Tibial artery (tissue), 4 donors: ENCODE data around the gene SMYD3.
A peak's percentile ranks its signal among the peaks of the same experiment; 100 is the strongest.

Source experiments
- DNase-seq, 2 donors: peaks; one replicate each; pipeline ENCODE4 v3.0.0-alpha.2; 2019
- H3K27ac ChIP-seq, 2 donors: fragments of 200-600 bp; sonication (generic) in 1 of 2; 1 replicate in 1 of 2; 2 replicates in 1 of 2; pipeline ENCODE4 v1.5.1; 2018 to 2019; ENCODE audit warnings: mild to moderate bottlenecking in 1 of 2
- H3K27me3 ChIP-seq, 2 donors: fragments of 200-600 bp; sonication (generic) in 1 of 2; one replicate each; pipeline versions ENCODE4 v1.5.1 to v1.6.0; 2016 to 2019
- H3K36me3 ChIP-seq, 3 donors: fragments of 200-600 bp; sonication (generic) in 2 of 3; one replicate each; pipeline ENCODE4 v1.5.1; 2016 to 2019; ENCODE audit warnings: mild to moderate bottlenecking in 2 of 3
- H3K4me1 ChIP-seq, 4 donors: fragments of 200-600 bp; sonication (generic) in 2 of 4; 1 replicate in 3 of 4; 2 replicates in 1 of 4; pipeline ENCODE4 v1.5.1; 2016 to 2019
- H3K4me3 ChIP-seq, 2 donors: fragments of 200-600 bp; sonication (generic) in 1 of 2; 1 replicate in 1 of 2; 2 replicates in 1 of 2; pipeline ENCODE4 v1.5.1; 2018 to 2019; ENCODE audit warnings: mild to moderate bottlenecking in 2 of 2
- H3K9me3 ChIP-seq, 3 donors: fragments of 200-600 bp; sonication (generic) in 1 of 3; one replicate each; pipeline ENCODE4 v1.5.1; 2016 to 2019
- intact Hi-C: fragments of 100-400 bp; cut with DNase I; formaldehyde crosslinking; loops from one replicate; pipeline ENCODE4 v1.15.0; 2023; ENCODE audit warnings: low total_unique reads
- TF ChIP-seq, protein P1 (sequence below), 2 experiments: fragments of 200-600 bp in 1 of 2; fragments of 450-650 bp in 1 of 2; IDR thresholded peaks; one replicate each; pipeline ENCODE4 v1.5.1; 2017 to 2019; ENCODE audit warnings: antibody characterized with exemption in 2 of 2, mild to moderate bottlenecking in 1 of 2, moderate library complexity in 1 of 2

The SMYD3 gene

DNA sequence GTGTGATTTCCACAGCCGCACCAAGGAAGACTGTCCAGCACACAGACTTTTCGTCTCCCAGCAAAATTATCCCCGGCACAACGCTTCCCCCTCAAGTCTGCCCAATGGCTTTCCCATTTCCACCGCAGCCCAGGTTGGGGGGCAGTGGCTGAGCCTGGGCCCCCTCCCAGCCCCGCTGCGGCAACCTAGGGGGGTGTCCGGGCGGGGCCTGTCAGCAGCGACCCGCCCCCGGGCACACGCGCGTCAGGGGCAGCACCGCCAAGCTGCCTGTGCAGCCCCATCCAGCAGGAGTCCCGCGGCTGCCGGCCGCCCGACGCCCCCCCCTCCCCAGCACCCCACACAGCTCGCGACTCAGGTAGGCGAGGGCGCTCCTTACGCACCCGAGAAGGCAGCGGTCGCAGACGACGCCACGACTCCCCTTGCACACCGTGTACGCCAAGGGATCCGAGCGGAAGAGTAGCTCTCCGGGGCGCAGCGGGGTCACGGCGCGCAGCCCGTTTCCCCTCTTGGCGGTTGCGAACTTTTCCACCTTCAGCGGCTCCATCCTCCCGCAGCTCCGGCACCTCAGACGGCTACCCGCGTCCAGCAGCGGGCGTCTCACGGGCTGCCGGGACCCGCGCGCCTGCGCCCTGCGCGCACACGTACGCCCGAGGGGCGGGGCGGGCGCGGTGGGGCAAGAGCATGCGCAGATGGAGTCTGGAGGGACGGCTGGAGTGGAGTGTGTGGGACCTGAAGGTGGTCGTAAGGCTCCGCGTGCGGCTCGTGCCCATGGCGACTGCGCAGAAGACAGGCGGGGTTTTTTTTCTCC is at the start of gene SMYD3:
SMYD3 (minus strand) TSS at position 606 of the 808 bp plus-strand sequence.
- H3K27me3 ChIP-seq = no peaks in the 10 kb centered on the region
- intact Hi-C loops = loop anchor here (10.0 kb wide), 1 partner anchor 58 kb away; the partner anchor contains the start of genes CNST and TFB2M
- H3K36me3 ChIP-seq = no peaks in the 10 kb centered on the region
- H3K4me1 ChIP-seq = peaks cover 0 to 13% (median 9%) of the 10 kb centered on the region in 4 donors
- H3K27ac ChIP-seq = peak within 1 kb of the TSS; percentile 59 to 71
- TF ChIP-seq, protein P1, sequence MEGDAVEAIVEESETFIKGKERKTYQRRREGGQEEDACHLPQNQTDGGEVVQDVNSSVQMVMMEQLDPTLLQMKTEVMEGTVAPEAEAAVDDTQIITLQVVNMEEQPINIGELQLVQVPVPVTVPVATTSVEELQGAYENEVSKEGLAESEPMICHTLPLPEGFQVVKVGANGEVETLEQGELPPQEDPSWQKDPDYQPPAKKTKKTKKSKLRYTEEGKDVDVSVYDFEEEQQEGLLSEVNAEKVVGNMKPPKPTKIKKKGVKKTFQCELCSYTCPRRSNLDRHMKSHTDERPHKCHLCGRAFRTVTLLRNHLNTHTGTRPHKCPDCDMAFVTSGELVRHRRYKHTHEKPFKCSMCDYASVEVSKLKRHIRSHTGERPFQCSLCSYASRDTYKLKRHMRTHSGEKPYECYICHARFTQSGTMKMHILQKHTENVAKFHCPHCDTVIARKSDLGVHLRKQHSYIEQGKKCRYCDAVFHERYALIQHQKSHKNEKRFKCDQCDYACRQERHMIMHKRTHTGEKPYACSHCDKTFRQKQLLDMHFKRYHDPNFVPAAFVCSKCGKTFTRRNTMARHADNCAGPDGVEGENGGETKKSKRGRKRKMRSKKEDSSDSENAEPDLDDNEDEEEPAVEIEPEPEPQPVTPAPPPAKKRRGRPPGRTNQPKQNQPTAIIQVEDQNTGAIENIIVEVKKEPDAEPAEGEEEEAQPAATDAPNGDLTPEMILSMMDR (IDR thresholded peaks at IDR 0.05) = peak in 1 of 2 experiments; percentile 4
- H3K9me3 ChIP-seq = no peaks in the 10 kb centered on the region
- peak within 1 kb of the TSS; percentile 91 to 95 for H3K4me3 ChIP-seq
- DNase-seq = peak in 1 of 2 donors; percentile 45

DNA sequence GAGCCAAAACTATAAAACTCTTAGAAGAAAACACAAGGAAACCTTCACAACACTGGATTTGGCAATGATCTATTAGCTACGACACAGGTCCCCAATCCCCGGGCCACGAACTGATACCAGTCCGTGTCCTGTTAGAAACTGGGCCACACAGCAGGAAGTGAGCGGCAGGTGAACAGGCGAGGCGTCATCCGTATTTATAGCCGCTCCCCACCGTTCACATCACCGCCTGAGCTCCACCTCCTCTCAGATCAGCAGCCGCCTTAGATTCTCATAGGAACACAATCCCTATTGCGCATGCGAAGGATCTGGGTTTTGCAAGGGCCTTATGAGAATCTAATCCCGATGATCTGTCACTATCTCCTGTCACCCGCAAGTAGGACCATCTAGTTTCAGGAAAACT is 47.1 kb upstream of the SMYD3 start:
- intact Hi-C loops = no loop called here
- Histone ChIP-seq H3K36me3 (peaks cover 55 to 91% (median 68%) of the 10 kb centered on the region in 3 donors), H3K27ac (no peak overlapping the region), H3K4me1 (no peaks in the 10 kb centered on the region), H3K27me3 (no peaks in the 10 kb centered on the region), H3K9me3 (no peaks in the 10 kb centered on the region), H3K4me3 (no peak overlapping the region)
- TF ChIP-seq, protein P1 (IDR thresholded peaks at IDR 0.05) = no peak
- DNase-seq = no peak

DNA sequence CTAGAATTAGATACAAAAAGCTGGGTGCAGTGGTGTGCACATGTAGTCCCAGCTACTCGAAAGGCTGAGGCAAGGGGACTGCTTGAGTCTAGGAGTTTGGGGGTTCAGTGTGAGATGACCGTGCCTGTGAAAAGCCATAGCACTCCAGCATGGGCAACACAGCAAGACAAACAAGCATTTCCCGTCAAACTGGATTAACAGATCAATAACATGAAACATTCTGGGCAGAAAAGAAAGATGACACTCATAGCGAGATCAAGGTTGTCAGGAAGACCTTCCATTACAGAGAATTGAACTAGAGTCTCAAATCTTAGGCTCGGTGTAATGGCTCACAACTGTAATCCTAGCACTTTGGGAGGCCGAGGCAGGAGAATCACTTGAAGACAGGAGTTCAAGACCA is 45.0 kb upstream of the SMYD3 start:
- Histone ChIP-seq H3K27me3 (no peaks in the 10 kb centered on the region), H3K4me3 (no peak overlapping the region), H3K9me3 (no peaks in the 10 kb centered on the region), H3K36me3 (peaks cover 66 to 91% (median 76%) of the 10 kb centered on the region in 3 donors), H3K27ac (no peak overlapping the region), H3K4me1 (no peaks in the 10 kb centered on the region)
- intact Hi-C loops = no loop called here
- DNase-seq = no peak
- TF ChIP-seq, protein P1 (IDR thresholded peaks at IDR 0.05) = no peak

GRCh38 chr1:246550402-246550801 is 43.3 kb upstream of the SMYD3 start:
- no peak overlapping the region for H3K27ac ChIP-seq

GRCh38 chr1:246549665-246550064 is 42.6 kb upstream of the SMYD3 start:
- H3K4me1 ChIP-seq = no peaks in the 10 kb centered on the region
- H3K9me3 ChIP-seq = no peaks in the 10 kb centered on the region
- DNase-seq = no peak
- no peaks in the 10 kb centered on the region for H3K27me3 ChIP-seq
- H3K27ac ChIP-seq = no peak overlapping the region
- peaks cover 44 to 88% (median 60%) of the 10 kb centered on the region in 3 donors for H3K36me3 ChIP-seq
- TF ChIP-seq, protein P1 (IDR thresholded peaks at IDR 0.05) = no peak
- intact Hi-C loops = no loop called here
- no peak overlapping the region for H3K4me3 ChIP-seq

More at GRCh38 chr1:246550402-246550801, 43.3 kb upstream of the SMYD3 start:
- DNase-seq = no peak
- Histone ChIP-seq H3K4me1 (no peaks in the 10 kb centered on the region), H3K9me3 (no peaks in the 10 kb centered on the region), H3K4me3 (no peak overlapping the region), H3K36me3 (peaks cover 51 to 88% (median 63%) of the 10 kb centered on the region in 3 donors), H3K27me3 (no peaks in the 10 kb centered on the region)
- intact Hi-C loops = no loop called here
- TF ChIP-seq, protein P1 (IDR thresholded peaks at IDR 0.05) = no peak
